Nucleus accumbens (tissue), 56 donors: ENCODE results near the gene USB1.

Source experiments
- DNase-seq, 56 donors: peaks; one replicate each; lab custom pipeline; 2025; lab: John Stamatoyannopoulos, UW

The USB1 gene, protein sequence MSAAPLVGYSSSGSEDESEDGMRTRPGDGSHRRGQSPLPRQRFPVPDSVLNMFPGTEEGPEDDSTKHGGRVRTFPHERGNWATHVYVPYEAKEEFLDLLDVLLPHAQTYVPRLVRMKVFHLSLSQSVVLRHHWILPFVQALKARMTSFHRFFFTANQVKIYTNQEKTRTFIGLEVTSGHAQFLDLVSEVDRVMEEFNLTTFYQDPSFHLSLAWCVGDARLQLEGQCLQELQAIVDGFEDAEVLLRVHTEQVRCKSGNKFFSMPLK

DNA sequence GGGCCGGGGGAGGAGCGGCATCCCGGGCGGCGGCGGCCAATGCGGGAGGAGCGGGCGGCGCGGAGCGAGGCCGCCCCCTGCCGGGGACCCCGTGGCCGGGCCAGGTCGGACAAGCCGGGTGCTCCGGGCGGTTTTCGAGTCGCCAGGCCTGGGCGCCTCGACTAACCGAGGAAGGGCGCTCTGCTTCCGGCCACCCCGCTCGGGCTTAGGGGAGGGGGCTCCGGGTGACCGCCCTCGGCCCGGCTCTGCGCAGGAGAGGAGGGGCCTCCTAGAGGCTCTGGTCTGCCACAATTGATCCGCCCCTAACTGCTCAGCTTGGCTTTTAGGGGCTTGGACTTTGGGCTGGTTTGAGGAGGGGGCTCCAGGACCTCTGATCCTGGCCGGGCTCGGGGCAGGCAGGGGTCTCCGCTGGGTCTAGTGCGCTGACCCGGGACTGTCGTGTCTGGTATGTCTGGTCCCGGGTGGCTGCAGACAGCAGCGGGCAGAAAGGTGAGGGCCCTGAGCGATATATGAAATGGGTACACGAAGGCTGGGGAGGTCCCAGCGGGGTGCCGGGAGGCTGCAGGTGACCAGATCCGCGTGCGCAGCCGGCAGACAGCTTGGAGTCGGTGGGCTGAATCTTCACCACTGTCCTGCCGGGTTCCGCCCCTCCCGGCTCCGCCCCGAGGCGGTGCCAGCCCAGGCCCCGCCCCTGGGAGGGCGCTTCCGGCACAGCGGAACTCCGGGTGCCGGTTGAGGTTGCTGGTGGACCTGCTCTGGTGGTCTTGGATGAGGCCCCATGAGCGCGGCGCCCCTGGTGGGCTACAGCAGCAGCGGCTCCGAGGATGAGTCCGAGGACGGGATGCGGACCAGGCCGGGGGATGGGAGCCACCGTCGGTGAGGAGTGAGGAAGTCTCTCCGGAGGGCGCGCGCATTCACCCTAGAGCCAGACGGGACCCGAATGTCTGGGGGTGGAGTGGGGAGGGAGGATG lies at the start of gene USB1:
USB1 (plus strand) TSS at position 702 of the 971 bp plus-strand sequence; CDS start at position 779, 77 bp downstream.
- peak in 54 of 56 donors; percentile 31 to 90 (median 77) for DNase-seq

DNA sequence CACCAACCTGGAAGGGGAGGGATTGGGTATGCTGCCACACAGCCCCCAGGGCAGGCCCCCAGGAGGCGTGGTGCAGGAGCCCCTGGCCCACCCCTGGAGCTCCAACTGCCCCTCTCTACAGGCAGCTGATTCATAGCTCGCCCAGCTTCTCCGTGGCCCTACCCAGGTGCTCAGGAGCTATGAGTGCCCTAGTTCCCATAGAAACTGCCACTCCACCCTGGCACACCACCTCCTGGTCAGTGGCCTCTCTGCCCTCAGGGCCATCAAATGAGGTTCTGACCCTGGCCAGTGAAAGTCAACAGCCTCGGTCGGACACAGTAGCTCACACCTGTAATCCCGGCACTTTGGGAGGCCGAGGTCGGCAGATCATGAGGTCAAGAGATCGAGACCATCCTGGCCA lies 48.3 kb upstream of the USB1 start:
- DNase-seq: no peak

- DNase-seq: no peak
These were observed 47.4 kb upstream of the USB1 start for GRCh38 chr16:57953857-57954256.

DNA sequence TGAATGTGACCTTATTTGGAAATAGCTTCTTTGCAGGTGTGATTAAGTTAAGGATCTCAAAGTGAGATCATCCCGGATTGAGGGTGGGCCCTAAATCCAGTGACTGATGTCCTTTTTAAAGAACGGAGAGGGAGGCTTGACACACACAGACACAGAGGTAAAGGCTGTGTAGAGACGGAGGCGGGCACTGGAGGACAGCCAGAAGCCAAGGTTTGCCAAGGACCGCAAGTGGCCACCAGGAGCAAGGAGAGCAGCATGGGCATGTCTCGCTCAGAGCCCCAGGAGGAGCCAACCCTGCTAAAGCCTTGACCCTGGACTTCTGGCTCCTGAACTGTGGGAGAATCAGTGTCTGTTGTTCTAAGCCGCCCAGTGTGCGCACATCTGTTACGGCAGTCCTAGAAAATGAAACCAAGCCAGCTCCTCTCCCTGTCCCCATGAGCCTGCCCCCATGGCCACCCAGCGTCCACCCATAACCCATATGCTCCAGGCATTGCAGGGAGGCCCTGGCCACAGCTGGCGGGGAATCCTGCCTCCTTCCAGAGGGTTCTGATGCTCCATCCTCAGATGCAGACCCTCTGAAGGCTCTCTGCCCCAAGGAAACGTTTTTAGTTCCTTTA lies 45.5 kb upstream of the USB1 start:
- DNase-seq: no peak

DNA sequence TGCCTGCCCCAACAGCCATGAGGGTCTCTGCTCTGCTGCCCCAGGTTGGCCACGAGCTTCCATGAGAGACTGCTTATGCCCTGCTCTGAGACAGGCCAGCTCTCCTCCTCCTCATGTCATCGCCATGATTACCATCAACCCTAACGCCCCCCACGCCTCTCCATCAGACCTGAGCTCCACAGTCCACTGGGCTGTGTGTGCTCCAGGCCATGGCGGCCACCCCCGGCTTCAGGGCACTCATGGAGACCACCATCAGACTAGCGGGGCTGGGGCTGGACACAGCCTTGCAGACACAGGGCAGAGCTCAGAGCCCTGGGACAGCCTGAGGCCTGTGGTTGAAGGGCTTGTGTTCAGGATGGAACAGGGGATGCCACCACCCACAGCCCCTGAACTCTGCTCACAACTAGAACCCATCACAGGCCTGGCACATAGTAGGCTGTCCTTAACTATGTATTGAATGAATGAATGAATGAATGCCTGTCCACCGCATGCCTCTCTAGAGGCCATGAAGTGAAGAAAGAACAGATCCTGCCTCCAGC lies 44.9 kb upstream of the USB1 start:
- no peak for DNase-seq

DNA sequence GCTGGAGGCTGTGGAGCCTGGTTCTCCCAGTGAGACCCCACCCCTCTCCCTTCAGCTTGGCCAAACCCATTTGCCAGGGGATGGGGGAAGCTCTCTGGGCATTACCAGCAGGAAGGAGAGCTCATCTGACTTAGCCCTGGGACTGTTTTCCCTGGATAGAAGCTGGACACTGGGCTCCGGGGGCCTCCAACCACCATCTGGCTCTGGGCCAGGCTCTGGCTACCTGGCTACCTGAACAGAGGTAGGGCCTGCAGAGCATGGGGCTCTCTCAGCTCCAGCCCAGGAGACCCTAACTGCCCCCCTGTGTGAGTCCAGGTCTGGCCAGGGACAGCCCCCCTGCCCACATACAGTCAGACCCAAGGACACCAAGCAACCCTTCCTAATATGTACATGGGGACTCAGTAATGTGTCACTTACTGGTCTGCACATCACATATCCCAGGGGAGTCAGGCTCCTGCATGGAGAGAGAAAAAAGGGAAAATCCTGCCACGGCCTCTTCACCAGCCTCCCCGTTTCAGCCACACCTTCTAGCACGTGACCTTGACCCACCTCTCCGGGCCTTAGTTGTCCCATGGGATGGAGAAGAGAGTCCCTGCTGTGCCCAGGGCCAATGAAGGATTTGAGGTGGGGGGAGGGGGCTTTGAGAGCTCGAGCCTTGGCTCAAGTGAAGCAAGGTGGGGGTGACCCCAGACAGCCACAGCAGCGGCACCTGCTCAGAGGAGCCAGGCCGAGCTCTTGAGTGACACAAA lies 44.1 kb upstream of the USB1 start:
- no peak for DNase-seq

DNA sequence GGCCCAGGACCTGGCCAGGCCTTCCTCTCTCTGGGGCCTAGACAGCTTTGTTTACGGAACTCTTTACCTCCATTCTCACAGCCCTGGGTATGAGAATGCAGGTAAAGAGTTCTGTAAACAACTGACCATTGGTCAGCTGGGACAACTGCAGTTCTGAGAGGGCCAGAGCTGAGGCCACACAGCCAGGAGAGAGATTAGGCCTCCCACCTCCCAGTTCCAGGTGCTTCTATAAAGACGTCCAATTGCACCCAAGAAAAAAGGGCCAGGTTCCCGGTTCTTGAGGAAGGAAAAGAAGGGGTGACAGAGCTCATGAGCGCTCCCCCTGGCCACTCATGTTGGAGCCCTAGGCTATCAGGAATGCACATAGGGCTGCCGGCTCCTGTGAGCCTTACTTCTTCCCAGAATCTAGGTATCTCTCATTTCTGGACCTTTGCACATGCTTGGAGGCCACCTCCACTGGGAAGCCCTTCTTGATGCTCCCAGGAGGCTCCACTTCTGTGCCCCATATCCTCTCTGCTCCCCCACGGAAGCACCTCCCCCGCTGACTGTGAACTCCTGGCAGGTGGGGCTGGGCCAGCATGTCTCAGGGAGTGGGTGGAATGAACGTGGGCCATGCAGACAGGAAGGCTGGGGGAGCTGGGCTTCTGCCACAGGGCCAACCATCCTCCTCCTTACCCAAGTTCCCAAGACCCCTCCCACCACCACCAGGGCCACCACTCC lies 43.4 kb upstream of the USB1 start:
- no peak for DNase-seq

DNA sequence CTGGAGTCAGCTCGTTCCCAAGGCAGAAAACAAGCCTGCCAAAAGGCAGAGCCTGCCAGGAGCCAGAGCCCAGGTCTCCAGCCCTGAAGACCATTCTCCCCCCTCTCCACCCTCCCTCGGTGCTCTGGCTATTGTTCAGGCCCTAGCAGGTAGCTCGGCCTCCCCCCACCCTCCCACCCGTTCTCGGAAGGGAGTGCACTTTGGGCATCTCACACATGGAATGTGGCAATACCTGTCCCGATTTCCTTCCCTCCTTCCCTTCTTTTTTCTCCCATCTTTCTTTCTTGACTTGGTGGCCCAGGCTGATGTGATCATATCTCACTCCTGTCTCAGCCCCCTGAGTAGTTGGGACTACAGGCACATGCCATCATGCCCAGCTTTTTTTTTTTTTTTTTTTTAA lies 42.7 kb upstream of the USB1 start:
- no peak for DNase-seq

GRCh38 chr16:57959121-57959520 lies 42.1 kb upstream of the USB1 start:
- no peak for DNase-seq

DNA sequence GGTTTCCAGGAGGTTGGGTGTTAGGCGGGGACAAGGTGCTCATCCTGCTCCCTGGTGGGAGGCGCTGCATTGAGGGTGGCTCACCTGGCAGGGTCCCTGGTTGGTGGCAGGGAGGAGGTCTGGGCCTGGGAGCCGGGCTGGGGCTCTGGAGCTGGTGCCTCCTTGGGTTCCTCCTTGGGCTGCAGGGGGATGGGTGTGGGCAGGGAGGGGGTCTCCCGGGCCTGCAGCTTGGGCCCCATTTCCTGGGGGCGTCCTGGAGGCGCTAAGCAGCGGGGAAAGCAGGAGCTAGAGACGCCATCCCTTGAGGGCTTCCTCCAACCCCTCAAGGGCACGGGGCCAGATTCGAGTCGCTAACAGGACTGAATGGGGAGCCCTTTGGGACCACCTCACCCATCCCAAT lies 41.4 kb upstream of the USB1 start:
- DNase-seq: no peak

GRCh38 chr16:57960310-57960709 lies 40.9 kb upstream of the USB1 start:
- DNase-seq: no peak

GRCh38 chr16:57960826-57961472 lies 40.3 kb upstream of the USB1 start:
- DNase-seq: no peak

- no peak for DNase-seq
These were observed 39.7 kb upstream of the USB1 start for GRCh38 chr16:57961538-57961937.

DNA sequence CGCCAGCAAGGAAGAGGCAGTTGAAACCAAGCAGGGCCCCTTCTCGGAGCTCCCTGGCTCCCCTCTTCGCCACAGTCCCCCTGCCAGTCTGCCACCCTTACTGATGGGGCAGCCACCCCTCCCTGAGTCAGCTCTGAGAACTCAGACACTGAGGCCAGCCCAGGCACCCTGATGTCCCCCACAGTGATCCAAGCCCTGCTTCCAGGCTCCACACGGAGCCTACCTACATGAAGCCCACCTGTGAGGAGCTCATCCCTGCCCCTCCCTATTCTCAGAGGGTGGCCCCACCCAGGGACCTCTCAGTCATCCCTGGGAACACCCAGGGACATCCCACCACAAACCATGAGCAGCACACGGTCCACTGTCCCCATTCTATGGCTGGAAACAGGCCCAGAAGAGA lies 39.2 kb upstream of the USB1 start:
- no peak for DNase-seq

DNA sequence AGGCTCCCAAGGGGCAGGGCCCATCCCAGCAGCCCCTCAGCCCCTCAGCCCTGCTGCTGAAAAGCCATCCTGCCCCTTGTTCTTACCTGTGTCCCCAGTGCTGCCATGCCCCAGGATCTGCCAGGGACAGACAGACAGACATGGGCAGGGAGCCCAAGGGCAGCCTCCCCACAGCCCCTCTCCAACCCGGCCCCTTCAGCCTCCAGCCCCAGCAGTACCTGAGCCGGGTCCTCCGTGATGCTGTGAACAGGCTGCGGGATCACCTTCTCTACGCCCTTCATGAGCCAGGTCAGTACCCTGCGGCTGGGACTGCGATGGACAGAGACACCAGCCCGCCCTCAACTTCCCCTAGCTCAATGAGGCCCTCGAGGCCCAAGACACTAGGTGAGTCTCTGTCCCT lies 38.5 kb upstream of the USB1 start:
- DNase-seq: no peak

DNA sequence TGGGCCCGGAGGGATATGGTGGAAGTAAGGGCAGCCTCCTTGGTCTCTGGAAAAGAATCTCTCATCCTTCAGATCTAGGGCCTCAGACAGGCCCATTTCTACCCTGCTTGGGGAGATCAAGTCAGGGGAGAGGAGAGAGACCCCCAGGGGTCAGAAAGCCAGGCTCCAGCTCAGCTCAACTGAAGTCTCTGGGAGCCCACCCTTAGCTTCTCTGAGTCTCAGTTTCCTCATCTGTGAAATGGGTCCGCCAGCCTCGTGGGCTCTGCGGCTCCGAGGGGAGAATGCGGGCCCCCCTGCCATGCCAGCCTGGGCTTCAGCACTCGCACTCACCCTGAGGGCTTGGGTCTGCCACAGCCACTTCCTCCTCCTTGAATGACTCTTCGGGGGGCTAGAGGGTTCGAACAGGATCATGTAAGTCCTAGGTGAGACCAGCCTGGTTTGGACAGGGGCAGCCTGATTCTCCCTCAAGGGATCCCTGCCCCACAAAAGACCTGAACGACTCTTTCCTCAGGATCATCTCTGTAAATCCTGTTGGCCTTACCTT lies 37.0 kb upstream of the USB1 start:
- DNase-seq: no peak

GRCh38 chr16:57966204-57966771 lies 34.9 kb upstream of the USB1 start:
- no peak for DNase-seq

DNA sequence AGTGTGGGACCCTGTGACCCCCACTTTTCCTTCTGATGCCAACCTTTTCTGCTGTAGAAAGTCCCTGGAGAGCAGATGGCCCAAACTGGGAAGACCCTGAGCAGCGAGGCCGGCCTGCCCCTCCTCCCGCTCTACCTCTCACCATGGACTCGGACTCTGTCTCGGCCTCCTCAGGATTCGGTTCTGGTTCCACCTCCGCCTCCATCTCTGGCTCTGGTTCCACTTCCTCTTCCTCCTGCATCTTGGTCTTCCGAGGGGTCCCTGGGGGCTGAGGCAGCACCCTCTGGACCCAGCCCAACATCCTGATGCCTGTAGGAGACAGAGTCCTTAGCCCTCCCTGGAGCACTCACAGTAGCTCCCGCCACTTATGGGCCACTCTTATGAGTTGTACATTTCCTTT lies 34.2 kb upstream of the USB1 start:
- DNase-seq: no peak

GRCh38 chr16:57967916-57968315 lies 33.3 kb upstream of the USB1 start:
- DNase-seq: no peak
